GM21825 (cell line): Measurements from ENCODE around the gene EVL.

Experiments
- ATAC-seq: cut with Tn5 transposase; IDR thresholded peaks from one replicate; pipeline ENCODE4 v1.9.1; 2021; ENCODE audit warnings: mild to moderate bottlenecking, moderate library complexity; ENCODE audit not compliant: unreplicated experiment

Gene EVL

GRCh38 chr14:100122481-100123223 is 57.4 kb downstream of the EVL start:
- no peak for ATAC-seq

GRCh38 chr14:100123618-100124017 is 58.4 kb downstream of the EVL start:
- no peak for ATAC-seq

- ATAC-seq: no peak
These were observed 59.4 kb downstream of the EVL start for GRCh38 chr14:100124551-100125088.

- ATAC-seq: no peak
These were observed 61.2 kb downstream of the EVL start for GRCh38 chr14:100126401-100126800.

GRCh38 chr14:100127853-100128455 is 62.7 kb downstream of the EVL start:
- no peak for ATAC-seq

- no peak for ATAC-seq
These were observed 63.5 kb downstream of the EVL start for GRCh38 chr14:100128688-100129087.

- ATAC-seq: no peak
These were observed 64.0 kb downstream of the EVL start for GRCh38 chr14:100129161-100129589.

- ATAC-seq: no peak
These were observed 65.3 kb downstream of the EVL start for GRCh38 chr14:100130521-100130920.

GRCh38 chr14:100131181-100131580 is 66.0 kb downstream of the EVL start:
- ATAC-seq: no peak

GRCh38 chr14:100132161-100132902 is 67.1 kb downstream of the EVL start:
- no peak for ATAC-seq

- no peak for ATAC-seq
These were observed 67.8 kb downstream of the EVL start for GRCh38 chr14:100132903-100133510.

- no peak for ATAC-seq
These were observed 69.4 kb downstream of the EVL start for GRCh38 chr14:100134586-100134985.

GRCh38 chr14:100135073-100135472 is 69.9 kb downstream of the EVL start:
- ATAC-seq: no peak

- ATAC-seq: no peak
These were observed 70.6 kb downstream of the EVL start for GRCh38 chr14:100135784-100136183.

GRCh38 chr14:100137173-100137572 is 72.0 kb downstream of the EVL start:
- ATAC-seq: no peak

GRCh38 chr14:100138082-100138787 is 73.0 kb downstream of the EVL start:
- no peak for ATAC-seq

- ATAC-seq: no peak
These were observed 73.7 kb downstream of the EVL start for GRCh38 chr14:100138955-100139354.

GRCh38 chr14:100140452-100141078 is 75.3 kb downstream of the EVL start:
- no peak for ATAC-seq

GRCh38 chr14:100141098-100141497 is 75.9 kb downstream of the EVL start:
- ATAC-seq: no peak
